GM12873 (cell line): ENCODE results near the gene MPV17L2.
A peak's percentile ranks its signal among the peaks of the same experiment; 100 is the strongest.

Source experiments
- CTCF ChIP-seq: IDR thresholded peaks from 2 replicates; pipeline ENCODE4 v1.5.1; 2012; ENCODE audit warnings: low read depth, mild to moderate bottlenecking, moderate library complexity, low read length, control low read depth; ENCODE audit not compliant: insufficient read depth; ENCODE audit errors: missing control alignments

Gene MPV17L2

DNA sequence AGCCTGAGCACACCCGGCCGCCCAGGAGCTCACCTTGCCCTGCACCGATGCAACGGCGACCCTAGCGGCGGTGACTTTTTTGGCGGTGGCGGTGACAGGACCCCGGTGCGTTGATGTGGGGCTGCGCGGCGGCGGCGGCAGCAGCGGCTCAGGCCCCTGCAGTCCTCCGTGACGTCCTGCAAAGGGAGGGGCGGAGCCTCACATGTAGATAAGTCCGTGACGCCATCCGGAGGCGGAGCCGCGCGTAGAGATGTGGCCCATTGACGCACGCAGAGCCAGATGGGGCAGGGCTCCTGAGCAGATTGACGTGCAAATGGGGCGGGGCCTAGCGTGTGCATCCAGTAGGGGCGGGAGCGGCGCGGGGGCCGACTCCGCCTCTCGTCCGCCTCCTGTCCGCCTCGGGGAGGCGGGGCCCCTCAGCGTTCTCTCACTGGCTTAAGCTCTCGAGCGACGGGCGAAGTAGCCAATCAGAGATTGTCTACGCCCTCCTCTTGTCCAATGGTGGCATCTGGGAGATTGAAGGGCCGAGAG lies 10.9 kb downstream of the MPV17L2 start, which contains the start of gene RAB3A:
Gene RAB3A (minus strand): TSS at position 180 of the 531 bp plus-strand sequence. CDS start 1,302 bp downstream, outside the sequence.
- no peak for TF ChIP-seq CTCF

DNA sequence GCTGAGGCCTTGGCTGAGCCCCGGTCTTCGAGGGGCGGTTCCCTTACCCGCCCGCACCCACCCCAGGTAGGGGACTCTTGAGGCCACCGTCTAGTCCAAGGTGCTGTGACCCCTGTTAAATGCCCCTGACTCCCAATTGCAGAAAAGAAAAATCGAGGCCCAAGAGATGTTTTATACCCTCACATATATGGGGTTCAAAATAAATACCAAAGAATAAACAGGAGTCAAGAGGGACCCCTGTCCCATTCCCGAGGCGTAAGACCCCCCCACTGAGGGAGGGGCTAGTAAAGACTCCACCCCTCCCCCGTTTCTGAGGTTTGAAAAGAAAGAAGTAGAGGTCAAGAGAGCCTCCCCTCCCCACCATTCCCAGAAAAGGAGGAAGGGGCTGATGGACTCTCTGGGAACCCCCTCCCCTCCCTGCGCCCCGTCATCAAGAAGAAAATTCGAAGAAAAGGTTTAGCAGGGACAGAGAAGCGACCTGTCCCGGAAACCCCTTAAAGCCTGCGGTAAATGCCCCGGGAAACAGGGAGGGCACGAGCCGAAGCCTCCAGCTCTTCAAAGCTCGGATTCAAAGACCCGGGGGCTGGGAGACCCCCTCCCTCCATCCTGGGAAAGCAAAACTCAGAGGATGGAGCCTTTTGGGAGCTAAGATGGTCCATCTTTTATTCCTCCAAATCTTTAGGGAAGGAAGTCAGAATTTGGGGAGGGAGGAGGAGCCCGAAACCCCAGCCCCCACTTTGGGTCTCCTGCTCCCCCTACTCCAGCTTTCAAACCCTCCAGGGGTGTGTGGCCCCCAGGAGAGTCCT lies 11.6 kb downstream of the MPV17L2 start:
- TF ChIP-seq CTCF = no peak

GRCh38 chr19:18205200-18205892 lies 12.3 kb downstream of the MPV17L2 start:
- TF ChIP-seq CTCF = no peak

- no peak for TF ChIP-seq CTCF
These were observed 13.0 kb downstream of the MPV17L2 start for GRCh38 chr19:18206018-18206417.

- peak; percentile 70 for TF ChIP-seq CTCF
These were observed 15.3 kb downstream of the MPV17L2 start for GRCh38 chr19:18208098-18208951.

GRCh38 chr19:18211683-18212082 lies 18.7 kb downstream of the MPV17L2 start:
- no peak for TF ChIP-seq CTCF
